Eye (tissue), 1 donor: ENCODE results near the gene WT1.

ENCODE experiments used
- DNase-seq: peaks from one replicate; pipeline ENCODE4 v3.0.0-alpha.2; 2015

The WT1 gene

DNA sequence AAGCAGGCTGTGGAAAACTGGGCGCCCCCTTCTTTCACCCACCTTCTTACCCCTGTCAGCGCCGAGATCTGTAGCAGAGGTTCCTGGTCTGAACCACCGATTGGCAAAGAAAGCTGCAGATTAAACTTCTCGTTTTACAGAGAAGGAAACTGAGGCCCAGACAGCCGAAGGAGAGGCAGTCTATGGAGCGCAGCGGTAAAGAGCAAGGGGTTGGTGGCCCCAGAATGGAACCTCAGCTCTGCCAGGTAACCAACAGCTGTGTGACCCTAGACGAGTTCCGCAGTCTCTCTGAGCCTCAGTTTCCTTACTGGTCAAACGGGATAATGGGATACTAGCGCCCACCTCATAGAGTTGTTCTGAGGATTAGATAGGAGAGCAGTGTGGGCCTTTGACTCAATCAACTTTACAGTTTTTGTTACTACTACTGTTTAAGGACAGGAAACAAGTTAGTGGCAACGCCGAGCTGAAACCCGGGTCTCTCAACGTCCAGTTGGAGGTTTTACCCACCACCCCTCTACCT, 3.1 kb upstream of the WT1 start:
- peak; percentile 66 for DNase-seq

DNA sequence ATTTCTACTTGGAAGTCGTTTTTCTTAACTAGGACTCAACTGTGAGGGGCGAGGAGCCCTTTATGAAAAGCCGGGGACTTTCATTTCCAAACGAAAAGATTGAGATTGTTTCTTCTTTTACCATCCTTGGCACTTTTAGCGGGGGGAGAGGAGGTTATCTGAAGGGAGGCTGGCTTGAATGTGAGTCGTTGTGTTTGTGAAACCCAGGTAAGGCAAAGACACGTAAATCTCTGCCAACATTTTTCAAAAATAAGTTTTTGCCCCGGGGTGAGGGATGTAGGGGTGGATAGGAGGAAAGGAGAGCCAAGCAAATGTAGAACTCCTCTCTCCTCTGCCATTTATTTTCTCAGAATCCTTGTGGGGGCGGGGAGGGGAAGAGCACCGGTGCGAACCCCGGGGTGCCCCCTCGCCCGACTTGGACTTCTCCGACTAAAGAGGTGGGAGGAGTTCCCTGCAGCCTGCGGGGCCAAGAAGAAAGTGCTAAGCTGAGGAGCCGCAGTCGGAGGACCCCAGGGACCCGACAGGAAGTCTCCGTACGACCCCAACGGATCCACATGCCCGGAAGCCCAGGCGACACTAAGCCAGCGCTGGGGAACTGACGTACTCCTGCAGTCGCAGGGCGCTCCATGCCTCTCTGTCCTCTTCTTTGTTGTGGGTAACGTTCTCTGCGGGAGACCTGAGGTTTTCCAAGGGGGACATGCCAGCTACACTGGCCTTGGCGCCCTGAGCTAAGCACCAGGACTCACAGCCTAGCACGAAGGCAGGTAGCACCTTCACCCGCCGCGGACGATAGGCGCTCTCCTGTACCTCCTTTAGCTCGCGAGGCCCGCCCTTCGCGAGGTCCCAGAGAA, 2.4 kb upstream of the WT1 start:
- DNase-seq: peak; percentile 77

DNA sequence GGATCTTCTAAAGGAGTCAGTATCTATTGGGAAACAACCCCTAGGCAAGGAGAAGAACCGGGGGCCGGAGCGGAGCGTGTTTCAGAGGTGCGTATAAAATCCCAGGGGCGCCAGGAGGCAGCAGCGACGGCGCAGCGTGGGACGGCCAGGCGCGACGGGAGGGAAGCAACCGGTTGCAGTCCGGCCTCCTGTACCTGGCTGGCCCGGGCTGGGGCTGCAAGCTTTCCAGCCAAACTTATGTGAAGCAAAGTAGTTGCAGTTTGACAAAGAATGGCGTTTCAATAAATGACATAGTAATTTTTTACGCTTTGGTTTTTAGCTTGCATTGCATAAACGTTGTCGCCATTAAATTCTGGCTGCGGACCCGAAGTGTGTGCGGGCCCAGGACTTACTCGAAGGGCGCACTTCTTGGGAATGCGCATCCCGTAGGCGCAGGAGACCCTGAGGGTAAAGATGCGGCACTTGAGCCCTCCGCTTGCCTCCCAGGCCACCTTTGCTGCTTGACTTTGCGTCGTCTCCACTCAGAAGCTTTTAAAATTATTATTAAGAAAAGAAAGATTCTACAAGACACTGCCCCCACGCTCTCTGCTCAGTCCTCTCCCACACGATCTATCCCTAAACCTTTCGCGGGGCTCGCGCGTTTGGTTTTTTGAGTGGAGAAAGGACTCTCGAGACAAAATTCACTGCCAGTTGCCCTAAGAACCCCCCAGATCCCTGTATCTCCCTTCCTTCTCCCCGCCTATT, 1.6 kb upstream of the WT1 start:
- peak; percentile 74 for DNase-seq

DNA sequence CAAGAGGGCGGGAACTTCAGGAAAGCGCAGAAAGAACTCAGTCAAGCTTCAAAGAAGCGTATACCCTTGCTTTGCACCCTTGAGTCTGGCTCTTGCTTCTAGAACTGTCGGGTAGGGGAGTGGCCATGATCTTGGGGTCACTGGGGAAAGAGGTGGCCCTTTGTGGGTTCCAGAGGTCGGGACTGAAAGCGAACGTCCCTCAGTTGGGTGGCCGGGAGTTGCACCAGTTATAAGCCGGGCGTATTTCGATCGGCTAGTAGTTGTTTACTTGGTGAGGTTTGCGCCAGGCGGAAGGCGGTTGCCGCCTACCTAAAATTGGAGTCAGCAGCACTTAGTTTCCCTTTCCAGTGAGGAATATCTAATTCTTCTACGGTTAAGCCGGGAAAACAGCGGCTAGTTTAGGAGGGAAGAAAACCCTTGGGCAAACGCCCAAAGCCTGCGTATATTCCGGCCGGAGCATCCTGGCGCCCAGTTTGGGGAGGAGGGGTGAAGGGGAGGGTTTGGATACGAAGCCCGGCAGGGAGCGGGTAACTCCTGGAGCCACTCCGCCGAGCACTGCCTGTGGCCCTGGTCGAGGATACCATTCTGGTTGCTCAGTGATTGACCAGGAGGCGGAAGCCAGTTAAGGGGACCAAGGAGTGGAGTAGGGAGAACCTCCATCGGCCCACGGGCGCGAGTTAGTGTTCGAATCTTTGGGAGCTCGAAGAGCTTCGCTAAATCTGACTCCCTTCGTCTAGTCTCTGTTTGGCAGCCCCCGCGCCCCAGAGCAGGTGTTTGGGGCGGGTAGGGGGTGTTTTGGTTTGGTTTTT, 807 bp upstream of the WT1 start:
- DNase-seq: peak; percentile 59

DNA sequence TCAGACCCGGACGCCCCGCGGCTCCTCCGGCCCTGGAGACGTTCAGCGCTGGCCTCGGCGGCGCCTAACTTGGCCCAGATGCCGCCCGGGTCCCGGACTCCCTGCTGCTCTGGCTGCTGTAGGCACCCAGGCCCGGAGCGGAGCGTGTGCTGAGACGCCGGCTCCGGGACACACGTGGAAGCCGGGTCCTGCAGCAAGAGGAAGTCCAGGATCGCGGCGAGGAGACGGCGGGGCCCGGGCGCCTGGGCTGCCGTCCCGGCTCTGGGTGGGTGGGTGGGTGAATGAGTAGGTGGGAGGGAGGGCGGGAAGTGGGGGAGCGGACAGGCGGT, 223 bp downstream of the WT1 start:
- DNase-seq: peak; percentile 53

DNA sequence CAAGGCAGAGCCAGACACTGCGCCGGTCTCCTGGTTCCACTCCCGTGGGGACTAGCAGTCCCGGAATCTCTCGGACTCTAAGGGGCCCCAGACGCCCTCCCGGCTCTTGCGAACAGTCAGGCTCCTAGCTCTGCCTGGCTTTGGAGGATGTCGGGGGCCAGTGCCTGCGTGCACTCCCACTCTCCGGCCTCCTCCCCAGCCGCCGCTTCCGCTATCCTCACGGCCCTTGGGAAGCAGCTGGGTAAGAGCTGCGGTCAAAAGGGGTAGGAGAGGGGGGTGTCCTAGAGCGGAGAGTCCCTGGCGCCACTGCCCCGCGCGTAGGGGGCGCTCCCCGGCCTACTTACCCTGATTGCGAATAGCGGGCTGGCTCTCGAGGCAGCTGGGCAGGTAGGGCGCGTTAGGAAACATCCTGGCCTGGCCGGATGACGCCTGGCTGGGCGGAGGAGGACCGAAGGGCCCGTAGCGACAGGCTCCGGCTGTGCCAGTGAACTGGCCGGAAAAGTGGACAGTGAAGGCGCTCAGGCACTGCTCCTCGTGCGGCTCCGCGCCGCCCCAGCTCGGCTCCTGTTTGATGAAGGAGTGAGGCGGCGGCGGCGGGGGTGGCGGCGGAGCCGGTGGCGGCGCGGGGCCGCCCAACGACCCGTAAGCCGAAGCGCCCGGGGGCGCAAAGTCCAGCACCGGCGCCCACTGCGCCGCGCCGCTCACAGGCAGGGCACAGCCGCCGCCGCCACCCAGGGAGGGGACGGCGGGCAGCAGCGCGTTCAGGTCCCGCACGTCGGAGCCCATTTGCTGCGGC, 785 bp downstream of the WT1 start:
- DNase-seq: peak; percentile 50

DNA sequence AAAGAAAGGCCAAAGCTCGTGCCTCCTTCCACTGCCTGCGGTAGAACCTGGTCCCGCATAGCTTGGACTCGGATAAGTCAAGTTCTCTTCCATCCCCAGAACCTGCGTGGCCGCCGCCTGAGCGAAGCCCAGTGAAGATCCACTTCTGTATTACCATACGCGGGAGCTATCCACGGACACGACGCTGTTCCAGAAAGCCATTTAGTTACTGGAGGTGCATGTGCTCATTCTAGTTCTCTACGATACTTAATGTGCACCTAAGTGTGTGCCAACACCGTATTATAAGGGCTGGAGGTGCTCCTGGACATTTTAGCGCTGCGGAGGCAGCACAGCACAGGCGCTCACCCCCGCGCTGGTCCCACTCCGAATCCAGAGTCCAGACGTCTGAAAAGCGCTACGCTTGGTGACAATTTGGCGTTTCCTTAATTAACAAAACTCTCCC, 1.4 kb downstream of the WT1 start:
- DNase-seq: peak; percentile 61

DNA sequence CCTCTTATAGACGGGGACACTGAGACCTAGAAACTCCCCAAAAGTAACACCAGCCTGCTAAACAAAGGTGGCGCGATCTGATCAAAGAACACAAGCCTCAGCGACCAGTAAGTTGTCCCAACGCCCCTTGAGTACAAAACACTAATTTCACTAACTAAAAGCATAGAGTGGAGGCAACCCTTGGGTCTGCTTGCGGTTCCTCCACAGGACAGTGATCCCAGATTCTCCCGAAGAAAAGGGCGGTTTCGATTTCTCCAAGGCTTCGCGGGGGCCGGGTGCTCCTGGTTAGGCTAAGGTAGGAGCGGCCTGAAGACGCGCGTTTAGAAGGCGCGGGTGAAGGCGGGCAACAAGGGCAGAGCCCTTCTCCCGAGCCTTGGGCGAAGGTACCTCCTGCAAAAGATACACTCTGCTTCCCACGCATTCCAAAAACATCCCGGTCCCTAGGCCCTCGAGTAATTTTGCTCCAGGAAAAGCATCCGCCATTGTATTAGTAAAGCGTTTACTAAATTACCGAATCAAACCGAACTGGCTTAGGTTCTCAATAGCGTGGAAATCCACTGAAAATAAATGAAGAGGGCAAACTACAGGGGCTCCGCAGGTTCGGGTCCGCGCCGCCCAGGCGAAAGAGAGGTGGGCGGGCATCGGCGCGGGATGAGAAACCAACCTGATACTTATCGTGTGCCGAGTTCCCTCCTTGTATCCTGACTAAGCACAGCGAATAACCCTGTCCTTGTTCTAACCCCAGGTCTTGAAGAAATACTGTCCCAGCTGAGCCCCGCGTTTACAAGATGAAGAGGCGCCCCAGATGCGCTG, 2.0 kb downstream of the WT1 start:
- DNase-seq: peak; percentile 59

DNA sequence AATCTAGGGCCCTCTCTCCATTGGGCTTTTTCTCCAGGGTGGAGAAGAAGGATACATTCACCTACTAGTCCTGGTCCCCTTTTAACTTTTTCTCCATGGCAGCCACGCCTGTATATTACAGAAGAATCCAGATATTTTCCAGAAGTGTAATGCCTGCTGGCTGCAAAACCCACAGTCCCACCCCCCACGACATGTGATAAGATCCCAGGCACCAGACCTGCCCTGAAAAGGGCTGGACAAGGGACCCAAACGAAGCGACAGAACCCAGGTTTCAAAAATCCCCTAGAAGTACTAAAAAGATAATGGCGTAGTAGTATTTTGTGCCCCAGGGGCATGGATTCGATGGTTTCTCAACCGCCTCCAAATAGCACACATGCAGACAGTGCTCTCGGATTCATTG, 2.8 kb downstream of the WT1 start:
- peak; percentile 25 for DNase-seq

DNA sequence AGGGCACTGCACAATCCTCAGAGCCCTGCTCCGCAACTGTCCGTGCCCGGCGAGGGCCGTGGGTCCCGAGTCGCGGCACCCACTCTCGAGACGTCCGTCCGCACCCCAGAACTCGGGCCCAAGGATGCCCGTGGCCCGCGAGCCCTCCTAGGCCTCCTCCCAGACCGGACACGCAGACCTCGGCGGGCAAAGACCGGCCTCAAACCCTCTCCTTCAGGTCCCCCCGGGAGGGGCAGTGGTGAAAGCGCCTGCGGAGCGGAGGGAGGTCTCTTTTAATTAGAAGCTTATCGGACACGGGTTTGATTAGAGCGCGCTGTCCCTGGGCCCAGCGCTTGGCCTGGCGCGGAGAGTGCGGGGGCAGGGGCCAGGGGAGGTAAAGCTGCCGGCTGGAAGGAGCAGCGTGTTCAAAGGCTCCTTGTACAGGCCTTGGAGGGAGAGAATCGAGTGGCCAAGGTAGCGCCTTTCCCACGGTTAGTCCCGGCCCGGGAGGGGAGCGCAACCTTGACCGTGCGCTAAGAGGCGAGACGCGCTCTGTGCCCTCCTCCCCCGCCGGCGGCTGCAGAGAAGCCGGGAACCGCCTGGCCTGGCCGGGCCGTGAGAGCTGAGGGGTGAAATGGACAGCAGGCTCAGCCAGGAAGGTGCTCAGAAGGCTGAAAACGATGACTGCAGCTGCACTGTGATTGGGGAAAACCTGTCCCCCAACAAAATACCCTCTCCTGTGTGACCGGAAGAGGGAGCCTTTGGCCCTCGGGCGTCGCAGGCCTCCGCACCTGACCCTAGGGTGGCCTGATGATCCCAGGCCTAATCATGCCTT, 4.6 kb downstream of the WT1 start:
- DNase-seq: peak; percentile 66

DNA sequence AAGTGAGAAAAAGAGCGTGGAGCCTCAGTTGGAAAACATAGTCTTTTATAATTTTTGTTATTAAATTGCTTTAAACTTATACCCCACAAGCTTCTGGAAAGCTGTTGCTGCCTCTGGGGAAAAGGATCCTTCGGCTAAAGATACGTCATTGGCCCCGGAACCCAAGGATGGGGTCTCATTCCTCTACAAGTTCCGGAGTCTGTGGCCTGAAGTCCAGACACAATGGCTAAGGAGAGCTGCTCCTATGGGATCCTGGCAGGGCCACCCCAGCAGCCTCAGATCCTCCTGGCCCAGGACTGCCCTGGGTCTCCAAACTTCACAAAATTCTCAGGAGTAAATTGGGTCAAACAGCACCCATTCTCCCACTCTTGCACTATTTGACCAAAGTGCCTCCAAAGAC, 5.9 kb downstream of the WT1 start:
- DNase-seq: no peak

DNA sequence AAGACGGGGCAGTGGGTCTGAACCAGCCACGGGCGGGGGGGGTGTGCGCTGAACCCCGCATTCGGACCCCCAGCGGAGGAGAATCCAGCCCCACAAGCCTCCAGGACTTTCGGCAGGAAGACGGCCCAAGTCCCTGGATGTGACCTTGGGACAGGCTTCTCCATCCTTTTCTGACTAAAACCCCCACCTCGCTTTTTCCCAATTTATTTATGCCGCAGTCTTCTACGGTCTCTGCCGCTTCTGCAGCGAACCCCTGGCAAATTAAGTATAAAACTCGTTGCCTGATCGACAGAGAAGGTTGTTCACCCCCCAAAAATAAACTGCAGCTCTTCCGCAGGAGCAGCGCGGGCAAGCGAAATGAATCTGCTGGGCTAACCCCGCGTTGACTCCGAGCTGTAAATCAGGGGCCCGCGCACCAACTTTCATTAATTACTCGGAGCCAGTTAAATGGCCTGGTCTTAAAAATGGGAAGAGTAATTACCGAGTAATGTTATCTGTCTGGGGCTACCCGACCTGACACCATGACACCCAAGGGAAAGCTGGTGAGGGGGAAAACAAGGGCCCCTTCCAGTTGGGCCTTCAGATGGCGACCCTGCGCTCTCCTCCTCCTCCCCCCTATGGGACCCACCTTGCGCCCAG, 6.6 kb downstream of the WT1 start:
- peak; percentile 41 for DNase-seq

DNA sequence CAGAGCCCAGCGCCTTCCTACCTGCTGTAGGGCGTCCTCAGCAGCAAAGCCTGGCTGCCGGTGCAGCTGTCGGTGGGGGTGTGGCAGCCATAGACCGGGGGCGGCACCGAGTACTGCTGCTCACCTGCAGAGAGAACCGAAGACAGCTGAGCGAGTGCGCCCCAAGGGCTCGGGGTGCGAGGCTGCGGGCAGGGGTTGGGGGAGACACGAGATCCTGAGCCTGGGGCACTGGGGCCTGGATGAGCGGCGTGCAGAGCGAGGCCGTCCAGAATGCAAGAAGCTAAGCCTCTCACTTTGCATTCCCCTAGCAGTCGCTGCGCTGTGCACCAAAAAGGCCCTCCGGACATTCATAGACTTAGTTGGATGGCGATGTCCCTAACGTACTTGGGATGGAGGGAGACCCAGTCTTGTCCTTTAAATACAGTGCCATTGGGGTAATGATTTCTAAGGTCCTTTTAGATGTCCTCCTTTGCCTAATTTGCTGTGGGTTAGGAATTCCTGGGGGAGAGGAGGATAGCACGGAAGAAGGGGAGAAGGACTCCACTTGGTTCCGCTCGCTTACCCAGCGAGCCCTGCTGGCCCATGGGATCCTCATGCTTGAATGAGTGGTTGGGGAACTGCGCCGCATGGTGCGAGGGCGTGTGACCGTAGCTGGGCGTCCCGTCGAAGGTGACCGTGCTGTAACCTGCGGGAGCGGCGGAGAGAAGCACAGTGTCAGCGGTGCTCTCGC, 7.2 kb downstream of the WT1 start:
- peak; percentile 70 for DNase-seq

DNA sequence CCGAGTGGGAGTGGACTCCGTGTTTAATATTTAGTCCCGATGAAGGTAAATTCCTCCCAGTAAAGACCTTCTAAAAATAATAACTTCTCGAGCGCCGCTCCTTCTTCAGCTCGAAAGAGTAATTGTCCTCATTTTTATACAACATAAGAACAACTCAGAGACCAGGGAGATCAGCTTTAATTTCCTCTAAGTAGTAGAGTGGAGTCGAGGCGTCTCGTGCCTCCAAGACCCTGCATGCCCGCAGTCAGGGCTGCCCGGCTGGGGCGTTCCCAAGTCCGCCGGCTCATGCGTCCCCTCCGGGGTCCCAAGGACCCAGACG, 7.8 kb downstream of the WT1 start:
- peak; percentile 61 for DNase-seq

DNA sequence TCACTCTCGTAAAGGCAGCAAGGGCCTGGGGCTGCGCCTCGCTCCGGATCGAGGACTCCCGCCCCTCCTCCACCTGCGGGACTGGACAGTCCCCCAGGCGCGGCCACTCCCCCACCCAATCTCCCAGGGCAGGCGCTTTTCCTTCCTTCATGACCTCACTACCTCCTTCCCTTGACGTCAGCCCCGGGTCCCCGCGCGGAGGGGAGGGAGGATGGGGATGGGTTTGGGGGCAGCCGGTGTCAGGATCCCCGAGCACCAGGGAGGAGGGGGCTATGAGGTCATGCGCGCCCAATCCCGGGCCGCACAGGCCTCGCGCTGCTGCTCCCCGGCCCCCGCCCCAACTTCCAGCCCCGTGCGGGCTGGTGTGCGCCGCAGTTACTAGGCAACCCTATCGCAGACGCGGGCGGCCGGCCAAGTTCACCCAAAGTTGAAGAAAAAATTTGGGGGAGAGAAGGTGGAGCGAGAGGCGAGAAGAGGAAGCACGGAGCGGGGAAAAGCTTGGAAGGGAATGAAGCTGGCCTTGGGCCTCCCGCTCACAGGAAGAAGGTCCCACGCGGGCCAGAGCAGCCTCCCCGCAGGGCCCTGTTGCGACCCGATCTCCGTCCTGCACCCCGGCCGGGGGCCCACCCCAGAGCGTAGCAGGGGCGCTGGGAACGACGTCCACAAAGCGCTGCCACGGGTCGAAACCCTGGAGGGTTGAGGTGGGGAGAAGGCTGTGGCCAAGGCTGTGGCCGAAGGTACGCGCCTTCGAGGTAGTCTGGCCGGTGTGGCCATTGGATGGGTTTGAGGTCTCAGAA, 8.3 kb downstream of the WT1 start:
- peak; percentile 81 for DNase-seq

DNA sequence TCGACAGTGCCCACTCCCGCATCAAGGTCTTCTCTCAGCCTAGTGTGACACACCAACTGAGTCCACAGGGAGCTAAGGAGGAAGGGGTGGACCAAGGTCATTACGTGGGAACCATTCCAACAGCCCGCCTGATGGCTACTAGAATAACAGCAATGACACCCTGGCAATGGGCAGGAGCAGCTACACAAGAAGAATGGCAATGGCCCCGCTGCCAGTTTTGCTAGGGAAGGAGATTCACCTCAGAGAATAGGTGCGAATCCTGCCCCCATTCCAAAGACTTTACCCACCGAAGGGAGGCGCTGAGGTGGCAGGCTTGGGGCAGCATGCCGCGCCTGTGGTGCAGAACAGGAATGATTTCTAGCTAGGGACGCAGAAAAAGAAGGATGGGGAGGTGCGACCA, 9.1 kb downstream of the WT1 start:
- peak; percentile 42 for DNase-seq

DNA sequence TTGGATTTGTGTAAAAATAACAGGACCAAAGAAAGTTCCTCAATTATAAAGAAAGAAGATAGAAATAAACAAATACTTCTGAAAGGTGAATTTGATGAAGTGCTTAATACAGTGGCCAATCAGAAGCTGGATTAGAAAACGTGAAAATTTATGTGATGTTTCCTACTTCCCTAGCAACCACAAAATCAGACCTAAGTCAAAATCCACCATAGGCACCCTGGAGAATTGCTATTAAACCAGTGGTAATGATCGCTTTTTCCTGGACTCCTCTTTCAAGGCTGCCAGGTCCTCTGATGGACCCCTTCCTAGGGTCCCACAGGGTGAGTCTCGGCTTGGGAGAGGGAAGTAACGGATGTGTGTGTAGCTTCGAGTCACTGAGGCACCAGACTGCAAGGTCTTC, 9.6 kb downstream of the WT1 start:
- DNase-seq: peak; percentile 27

DNA sequence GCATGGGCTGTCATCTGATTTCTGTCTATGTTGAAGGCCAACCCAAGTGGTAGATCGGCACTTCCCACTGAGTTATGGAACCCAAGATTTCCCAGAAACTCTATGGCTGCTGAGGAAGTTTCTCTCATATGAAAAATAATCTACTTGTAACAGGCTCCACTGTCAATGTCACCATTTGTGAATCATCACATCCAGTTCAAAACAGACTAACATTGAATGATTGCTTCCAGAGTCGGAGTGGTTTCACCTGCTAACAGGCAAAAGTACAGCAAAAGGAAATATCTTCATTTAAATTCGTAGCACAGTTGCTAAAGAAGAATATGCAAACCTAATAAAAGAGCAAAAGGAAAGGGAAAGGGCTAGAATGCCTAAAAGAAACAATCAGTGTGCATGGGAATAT, 12.8 kb downstream of the WT1 start:
- no peak for DNase-seq

DNA sequence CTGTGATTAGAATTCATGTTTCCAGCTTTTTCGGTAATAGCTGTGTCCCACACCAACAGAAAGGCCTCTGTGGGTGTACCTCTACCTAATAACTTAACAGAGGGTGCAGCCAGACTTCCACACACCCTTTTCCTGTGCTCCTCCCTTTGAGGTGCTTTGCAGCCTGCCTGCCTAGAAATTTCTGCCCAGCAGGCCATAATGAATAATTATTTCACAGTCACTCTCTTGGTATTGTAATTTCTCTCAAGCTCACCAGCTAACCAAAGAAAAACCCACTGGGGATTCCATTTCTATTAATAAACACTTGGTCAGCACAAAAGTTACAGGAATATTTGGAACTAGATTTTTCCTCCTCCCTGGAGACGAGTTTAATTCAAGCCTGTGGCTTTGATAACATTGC, 13.3 kb downstream of the WT1 start:
- DNase-seq: no peak
